Measurements from ENCODE around the gene TTPAL. TPM values are rescaled to one million over a fixed set of nuclear protein-coding genes. Genes with fewer than 3 reads are reported as not detected.

Gene TTPAL, protein sequence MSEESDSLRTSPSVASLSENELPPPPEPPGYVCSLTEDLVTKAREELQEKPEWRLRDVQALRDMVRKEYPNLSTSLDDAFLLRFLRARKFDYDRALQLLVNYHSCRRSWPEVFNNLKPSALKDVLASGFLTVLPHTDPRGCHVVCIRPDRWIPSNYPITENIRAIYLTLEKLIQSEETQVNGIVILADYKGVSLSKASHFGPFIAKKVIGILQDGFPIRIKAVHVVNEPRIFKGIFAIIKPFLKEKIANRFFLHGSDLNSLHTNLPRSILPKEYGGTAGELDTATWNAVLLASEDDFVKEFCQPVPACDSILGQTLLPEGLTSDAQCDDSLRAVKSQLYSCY
- 14.0 and 14.3 TPM in 2 replicates for total RNA-seq

DNA sequence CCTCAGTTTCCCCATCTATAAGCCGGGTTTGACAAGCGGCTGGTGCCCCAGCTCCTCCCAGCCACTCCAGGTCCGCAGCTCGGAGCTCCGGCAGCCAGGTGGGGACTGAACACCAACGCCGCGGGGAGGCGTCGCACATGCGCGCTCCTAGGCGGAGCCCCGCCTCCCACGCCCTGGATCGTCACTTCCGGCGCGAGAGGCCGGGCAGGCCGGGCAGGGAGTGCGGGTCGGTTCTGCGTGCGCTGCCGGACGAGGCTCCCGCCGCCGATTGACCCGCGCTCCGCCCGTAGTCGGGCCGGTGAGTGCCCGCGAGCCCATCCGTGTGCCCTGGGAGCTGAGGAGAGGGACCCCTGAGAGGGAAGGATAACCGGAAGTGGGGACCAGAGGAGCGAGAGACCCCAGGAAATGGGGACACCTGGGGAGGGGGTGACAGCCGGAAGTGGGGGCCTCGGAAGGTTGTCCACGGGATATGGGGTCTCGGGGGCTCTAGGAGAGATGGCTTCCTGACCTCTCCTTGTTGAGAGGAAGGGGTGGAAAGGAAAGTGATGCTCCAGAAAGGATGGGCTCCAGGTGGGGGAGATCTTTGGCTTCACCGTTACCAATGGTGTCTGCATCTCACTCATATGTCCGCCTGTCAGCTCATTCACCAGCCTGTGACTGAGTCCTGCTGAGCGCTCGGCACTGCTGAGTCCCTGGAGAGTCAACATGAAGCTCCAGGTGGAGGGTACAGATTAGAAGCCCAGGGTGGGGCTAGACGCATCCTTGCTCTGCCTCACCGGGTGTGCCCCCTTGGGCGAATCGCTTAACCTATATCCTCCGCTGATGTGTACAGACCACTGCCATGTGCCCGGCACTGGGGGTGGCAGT lies at the start of gene TTPAL:
TSS of gene TTPAL (plus strand) at position 181 of the 867 bp plus-strand sequence. CDS start 4,126 bp downstream, outside the sequence.

DNA sequence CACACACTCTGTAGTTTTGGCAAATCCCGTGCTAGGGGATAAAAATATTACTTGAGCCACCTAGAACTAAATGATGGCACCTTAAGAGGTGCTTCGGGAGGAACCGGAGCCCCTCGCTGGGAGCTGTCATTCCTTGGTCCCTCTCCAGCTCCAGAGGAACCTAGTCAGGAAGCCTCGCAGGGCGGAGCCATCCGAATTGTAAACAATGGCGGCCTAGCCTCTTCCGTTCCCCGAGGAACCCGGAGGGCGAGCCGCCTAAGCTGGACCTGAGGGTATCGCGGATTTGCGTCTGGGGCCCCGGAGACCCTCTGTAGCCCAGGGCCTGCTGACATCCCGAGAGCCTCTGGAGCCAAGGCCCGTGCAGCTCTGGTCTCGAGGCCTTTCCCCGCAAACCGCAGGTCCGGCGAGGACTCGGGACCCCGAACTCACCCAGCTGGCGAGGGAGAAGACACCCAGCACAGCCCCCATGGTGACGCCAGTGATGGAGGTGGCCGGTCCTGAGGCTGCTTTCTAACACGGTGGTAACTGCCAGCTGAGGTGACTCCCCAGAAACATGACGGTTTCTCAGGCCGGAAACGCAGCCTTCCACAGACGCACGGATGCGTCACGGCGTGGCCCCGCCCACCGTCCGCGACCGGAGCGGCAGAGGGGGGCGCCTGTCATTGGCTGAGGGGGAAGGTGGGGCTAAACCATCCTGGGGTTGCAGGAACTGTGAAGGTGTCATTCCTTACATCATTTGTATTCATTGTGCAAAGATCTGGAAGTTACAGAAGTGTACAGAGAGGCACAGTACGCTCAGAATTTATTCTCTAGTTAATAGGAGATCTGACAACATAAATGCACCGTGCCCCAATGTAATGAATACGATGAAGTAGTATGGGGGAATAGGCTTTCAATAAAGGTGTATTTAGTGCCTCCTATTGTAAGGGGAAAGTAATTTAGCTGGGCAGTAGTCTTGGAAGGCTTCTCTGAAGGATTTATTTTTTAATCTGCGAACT lies 46.1 kb downstream of the TTPAL start, which contains the start of gene SERINC3:
TSS of gene SERINC3 (minus strand) at position 587 of the 998 bp plus-strand sequence. CDS start at position 468, 119 bp downstream.

Other genes with a start within 250 kb of the TTPAL start
- not detected in 2 replicates for gene GDAP1L1, start 228.6 kb upstream of the TTPAL start, total RNA-seq
- 3.0 and 3.5 TPM in 2 replicates for gene FITM2, start 164.7 kb upstream of the TTPAL start, total RNA-seq
- gene R3HDML, start 138.8 kb upstream of the TTPAL start, total RNA-seq, result not detected in 2 replicates
- not detected in 2 replicates for gene HNF4A, start 120.2 kb upstream of the TTPAL start, total RNA-seq
- gene SERINC3, start 46.2 kb downstream of the TTPAL start, total RNA-seq, result 41.1 and 61.8 TPM in 2 replicates
- 13.2 and 23.0 TPM in 2 replicates for gene PKIG, start 106.7 kb downstream of the TTPAL start, total RNA-seq
- gene ADA, start 175.8 kb downstream of the TTPAL start, total RNA-seq, result 40.7 and 49.4 TPM in 2 replicates
- not detected in 2 replicates for gene CCN5, start 239.5 kb downstream of the TTPAL start, total RNA-seq

All from hair follicular keratinocyte (primary cell).